Ishikawa (cell line): ENCODE results near the gene RPS15.

Experiments used
- CREB1 ChIP-seq: IDR thresholded peaks from 2 replicates; pipeline ENCODE4 v1.6.1; 2012; ENCODE audit warnings: low read depth
- EGR1 ChIP-seq: IDR thresholded peaks from 2 replicates; pipeline ENCODE4 v1.6.1; 2012

- no peak for TF ChIP-seq CREB1
- no peak for TF ChIP-seq EGR1
Observed at GRCh38 chr19:1429750-1430149, 8.4 kb upstream of the RPS15 start.
